Measurements from ENCODE around the gene PPFIBP1. TPM values are rescaled to one million over a fixed set of nuclear protein-coding genes. Genes with fewer than 3 reads are reported as not detected.

The PPFIBP1 gene
- total RNA-seq, 6 donors from 2014 or later = 67.5 to 129 (median 101) TPM

DNA sequence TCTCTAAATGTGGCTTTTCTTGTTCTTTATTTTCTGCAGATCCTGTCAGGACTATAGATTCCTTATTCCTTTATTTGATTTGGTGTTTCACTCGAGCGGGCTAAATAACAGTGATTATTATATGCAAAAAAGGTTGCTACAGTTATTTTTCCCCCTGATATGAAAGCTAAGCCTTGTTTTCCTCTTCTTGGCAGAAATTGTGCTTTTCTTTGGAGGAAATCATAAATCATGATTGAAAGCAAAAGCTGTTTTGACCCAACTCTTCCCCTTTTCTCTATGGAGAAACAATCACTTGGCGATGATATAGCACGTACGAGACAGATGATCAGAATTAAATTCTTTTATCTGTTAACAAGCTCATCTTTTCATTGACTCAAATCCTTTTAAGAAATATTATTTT is 31.4 kb downstream of the PPFIBP1 start:
- no peak for DNase-seq
- Histone ChIP-seq H3K4me3 (no peak overlapping the region), H3K36me3 (no peaks in the 10 kb centered on the region), H3K27ac (peak overlapping the region; percentile 11 to 76 (median 61)), H3K9me3 (no peaks in the 10 kb centered on the region), H3K27me3 (no peaks in the 10 kb centered on the region), H3K4me1 (peaks cover 22 to 55% (median 36%) of the 10 kb centered on the region in 4 donors)
- WGBS, 2 donors = 39 to 47% methylated on average over 5 of the region's 5 CpGs
- no peak for TF ChIP-seq POLR2AphosphoS5 (IDR thresholded peaks at IDR 0.05)
- TF ChIP-seq, protein P1, sequence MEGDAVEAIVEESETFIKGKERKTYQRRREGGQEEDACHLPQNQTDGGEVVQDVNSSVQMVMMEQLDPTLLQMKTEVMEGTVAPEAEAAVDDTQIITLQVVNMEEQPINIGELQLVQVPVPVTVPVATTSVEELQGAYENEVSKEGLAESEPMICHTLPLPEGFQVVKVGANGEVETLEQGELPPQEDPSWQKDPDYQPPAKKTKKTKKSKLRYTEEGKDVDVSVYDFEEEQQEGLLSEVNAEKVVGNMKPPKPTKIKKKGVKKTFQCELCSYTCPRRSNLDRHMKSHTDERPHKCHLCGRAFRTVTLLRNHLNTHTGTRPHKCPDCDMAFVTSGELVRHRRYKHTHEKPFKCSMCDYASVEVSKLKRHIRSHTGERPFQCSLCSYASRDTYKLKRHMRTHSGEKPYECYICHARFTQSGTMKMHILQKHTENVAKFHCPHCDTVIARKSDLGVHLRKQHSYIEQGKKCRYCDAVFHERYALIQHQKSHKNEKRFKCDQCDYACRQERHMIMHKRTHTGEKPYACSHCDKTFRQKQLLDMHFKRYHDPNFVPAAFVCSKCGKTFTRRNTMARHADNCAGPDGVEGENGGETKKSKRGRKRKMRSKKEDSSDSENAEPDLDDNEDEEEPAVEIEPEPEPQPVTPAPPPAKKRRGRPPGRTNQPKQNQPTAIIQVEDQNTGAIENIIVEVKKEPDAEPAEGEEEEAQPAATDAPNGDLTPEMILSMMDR (IDR thresholded peaks at IDR 0.05) = no peak
- no peak for TF ChIP-seq POLR2A (IDR thresholded peaks at IDR 0.05)
- no peak for TF ChIP-seq EP300 (IDR thresholded peaks at IDR 0.05)
- no peak for ATAC-seq (ENCODE audit: low FRiP score in 2 of 2)

DNA sequence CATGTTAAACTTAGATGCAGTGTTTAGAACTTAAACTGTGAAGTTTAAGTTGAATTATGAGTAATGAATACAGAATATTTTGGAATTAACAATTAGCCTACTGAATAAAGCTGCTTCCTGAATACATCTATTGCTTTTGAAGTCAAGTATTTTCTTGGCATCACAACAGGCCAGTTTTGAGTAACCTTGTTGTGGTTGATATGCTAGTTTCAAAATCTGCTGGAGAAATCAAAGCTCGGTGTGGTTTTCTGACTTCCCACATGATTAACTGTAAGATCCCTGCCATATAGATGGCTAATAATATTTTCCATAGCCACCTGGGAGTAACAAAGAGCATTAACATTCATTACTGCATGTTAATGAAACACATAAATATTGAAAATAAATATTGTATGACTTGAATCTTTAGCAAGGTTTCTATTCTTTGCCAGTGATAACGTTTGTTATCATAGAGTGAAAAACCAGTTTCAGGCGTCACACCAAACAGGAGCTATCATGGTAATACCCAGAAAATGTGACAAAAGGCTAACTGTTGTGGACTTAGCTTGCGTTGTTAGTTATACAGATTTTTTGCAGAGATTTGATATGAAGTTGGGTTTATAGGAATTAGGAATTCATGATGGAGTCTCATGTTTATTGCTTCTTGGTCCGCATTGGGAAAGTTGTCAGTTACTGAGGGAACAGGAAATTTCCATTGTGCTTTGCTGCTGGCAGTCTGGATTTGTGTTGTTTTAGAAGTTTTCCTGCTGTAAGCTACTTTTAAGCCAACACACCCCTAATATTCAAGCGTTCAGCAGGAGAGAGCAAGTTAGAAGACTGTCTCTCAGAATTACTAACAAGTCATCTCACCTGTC is 32.1 kb downstream of the PPFIBP1 start:
- peak overlapping the region; percentile 11 to 76 (median 58) for H3K27ac ChIP-seq
- DNase-seq (no peak), ATAC-seq (ENCODE audit: low FRiP score in 2 of 2) (no peak)
- H3K36me3 ChIP-seq = no peaks in the 10 kb centered on the region
- H3K9me3 ChIP-seq = no peaks in the 10 kb centered on the region
- TF ChIP-seq POLR2AphosphoS5 (IDR thresholded peaks at IDR 0.05) = no peak
- TF ChIP-seq, protein P1 (IDR thresholded peaks at IDR 0.05) = no peak
- peaks cover 17 to 49% (median 35%) of the 10 kb centered on the region in 4 donors for H3K4me1 ChIP-seq
- H3K27me3 ChIP-seq = no peaks in the 10 kb centered on the region
- peak overlapping the region in 1 of 4 donors; percentile 2 for H3K4me3 ChIP-seq
- WGBS, 2 donors = 42 to 46% methylated on average over 6 of the region's 6 CpGs

DNA sequence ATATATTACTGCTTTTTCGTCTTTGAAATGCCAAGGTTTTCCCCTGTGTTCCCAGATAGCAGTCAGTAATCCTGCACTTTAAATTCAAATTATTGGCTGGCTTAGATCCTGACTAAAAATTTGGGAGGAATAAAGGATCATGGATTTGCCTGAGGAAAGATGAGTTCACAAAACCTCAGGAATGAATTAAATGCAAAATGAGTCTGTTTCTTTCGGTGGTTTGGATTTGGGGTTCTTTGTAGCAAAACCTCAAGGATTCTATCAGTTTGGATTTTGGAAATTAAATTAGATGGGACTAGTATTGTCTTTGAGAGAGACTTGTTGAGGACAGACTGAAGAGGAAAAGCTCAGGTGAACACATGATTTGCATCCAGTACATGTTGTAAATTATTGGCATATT is 36.1 kb downstream of the PPFIBP1 start:
- Histone ChIP-seq H3K36me3 (no peaks in the 10 kb centered on the region), H3K9me3 (no peaks in the 10 kb centered on the region), H3K4me1 (peaks cover 18 to 42% (median 27%) of the 10 kb centered on the region in 4 donors), H3K27ac (no peak overlapping the region), H3K27me3 (no peaks in the 10 kb centered on the region), H3K4me3 (no peak overlapping the region)
- TF ChIP-seq POLR2A (IDR thresholded peaks at IDR 0.05) = no peak
- TF ChIP-seq EP300 (IDR thresholded peaks at IDR 0.05) = no peak
- ATAC-seq (ENCODE audit: low FRiP score in 2 of 2) (no peak), DNase-seq (no peak)
- 89 to 98% methylated on average over 2 of the region's 2 CpGs for WGBS, 2 donors

DNA sequence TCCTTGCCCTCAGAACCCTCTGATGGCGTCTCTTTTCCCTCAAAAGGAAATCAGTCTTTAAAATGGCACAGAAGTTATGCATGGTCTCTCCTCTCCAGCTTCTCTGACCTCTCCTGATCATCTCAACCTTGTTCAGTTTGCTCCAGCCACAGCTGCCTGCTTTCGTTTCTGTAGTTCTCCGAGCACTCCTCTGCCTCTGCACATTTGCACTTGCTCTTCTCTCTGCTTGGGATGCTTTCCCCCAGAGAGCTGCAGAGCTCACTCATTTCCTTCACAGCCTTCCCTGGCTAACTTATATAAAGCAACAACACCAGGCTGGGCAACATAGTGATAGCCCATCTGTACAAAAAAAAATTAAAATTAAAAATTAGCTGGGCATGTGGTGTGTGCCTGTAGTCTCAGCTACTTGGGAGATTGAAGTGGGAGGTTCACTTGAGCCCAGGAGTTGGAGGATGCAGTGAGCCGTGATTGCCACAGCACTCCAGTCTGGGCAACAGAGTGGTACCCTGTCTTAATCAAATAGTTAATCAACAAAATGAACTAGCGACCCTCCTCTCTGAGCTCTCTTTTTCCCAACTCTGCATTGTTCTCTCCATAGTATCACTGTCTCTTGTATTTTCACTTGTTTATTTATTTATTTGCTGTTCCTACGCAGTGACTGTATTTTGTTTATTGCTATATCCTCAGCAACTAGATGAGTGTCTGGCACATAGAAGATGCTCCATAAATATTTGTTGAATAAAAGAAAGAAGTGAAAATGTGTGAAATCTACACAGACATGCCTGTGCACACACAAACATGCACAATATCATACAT is 37.7 kb downstream of the PPFIBP1 start:
- 48 to 49% methylated on average over 6 of the region's 6 CpGs for WGBS, 2 donors
- TF ChIP-seq, protein P1 (IDR thresholded peaks at IDR 0.05) = no peak
- TF ChIP-seq POLR2AphosphoS5 (IDR thresholded peaks at IDR 0.05) (no peak), POLR2A (IDR thresholded peaks at IDR 0.05) (no peak), EP300 (IDR thresholded peaks at IDR 0.05) (no peak)
- Histone ChIP-seq H3K27me3 (no peaks in the 10 kb centered on the region), H3K36me3 (no peaks in the 10 kb centered on the region), H3K27ac (peak overlapping the region in 2 of 4 donors; percentile 38 to 45), H3K4me3 (no peak overlapping the region), H3K9me3 (no peaks in the 10 kb centered on the region), H3K4me1 (peaks cover 10 to 26% (median 16%) of the 10 kb centered on the region in 4 donors)
- peak in 1 of 2 donors; percentile 29 for ATAC-seq (ENCODE audit: low FRiP score in 2 of 2)
- no peak for DNase-seq

DNA sequence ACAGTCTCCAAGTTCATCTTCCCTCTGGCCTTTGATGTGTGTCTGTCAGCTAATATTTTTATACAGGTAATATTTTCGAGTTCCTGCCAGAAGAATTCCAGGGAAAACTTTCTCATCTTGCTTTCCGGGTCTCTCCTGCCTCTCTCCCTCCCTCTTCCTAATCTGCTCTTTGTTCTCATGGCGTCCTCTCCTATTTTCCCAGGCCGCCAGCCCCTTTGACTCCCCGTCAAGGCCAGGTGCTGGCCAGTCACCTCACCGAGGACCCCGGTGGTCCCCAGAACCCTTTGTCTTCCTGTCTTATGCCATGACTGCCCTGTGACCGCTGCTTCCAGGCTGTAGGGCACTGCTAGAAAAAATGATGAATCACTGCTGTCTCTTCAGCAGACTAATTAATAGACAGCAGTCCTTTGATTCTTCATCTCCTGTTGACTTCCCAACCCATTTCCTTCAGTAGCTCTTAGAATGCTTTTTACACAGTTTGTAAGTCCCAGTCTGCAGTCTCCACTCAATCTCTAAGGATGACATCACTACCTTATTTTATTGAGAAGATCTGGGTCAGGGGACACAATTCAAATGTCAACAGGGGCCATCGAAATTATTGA is 40.7 kb downstream of the PPFIBP1 start:
- no peak for TF ChIP-seq EP300 (IDR thresholded peaks at IDR 0.05)
- TF ChIP-seq POLR2AphosphoS5 (IDR thresholded peaks at IDR 0.05) = no peak
- TF ChIP-seq POLR2A (IDR thresholded peaks at IDR 0.05) = no peak
- TF ChIP-seq, protein P1 (IDR thresholded peaks at IDR 0.05) = no peak
- peak overlapping the region in 2 of 4 donors; percentile 22 to 67 for H3K27ac ChIP-seq
- ATAC-seq (ENCODE audit: low FRiP score in 2 of 2) (no peak), DNase-seq (no peak)
- H3K4me1 ChIP-seq = peaks cover 3 to 22% (median 12%) of the 10 kb centered on the region in 4 donors
- H3K9me3 ChIP-seq = no peaks in the 10 kb centered on the region
- H3K36me3 ChIP-seq = no peaks in the 10 kb centered on the region
- 61 to 68% methylated on average over 9 of the region's 9 CpGs for WGBS, 2 donors
- no peaks in the 10 kb centered on the region for H3K27me3 ChIP-seq
- H3K4me3 ChIP-seq = no peak overlapping the region

All from upper lobe of left lung (tissue), 6 donors.